Transverse colon (tissue), 4 donors: Measurements from ENCODE around the gene GAP43.

Experiments
- EP300 ChIP-seq: sonication (generic); formaldehyde crosslinking; IDR thresholded peaks from one replicate; pipeline ENCODE4 v1.6.1; 2017; ENCODE audit warnings: antibody characterized with exemption, low read depth
- POLR2A ChIP-seq: fragments of 450-650 bp; IDR thresholded peaks from one replicate; pipeline ENCODE4 v1.6.1; 2016; ENCODE audit warnings: antibody characterized with exemption, mild to moderate bottlenecking, moderate library complexity
- POLR2AphosphoS5 ChIP-seq, 3 donors: sonication (generic); formaldehyde crosslinking; IDR thresholded peaks; one replicate each; pipeline ENCODE4 v1.6.1; 2016; ENCODE audit warnings: antibody characterized with exemption in 3 of 3
- TF ChIP-seq, protein P1 (sequence below), 5 experiments: fragments of 200-600 bp in 3 of 5; fragments of 450-650 bp in 2 of 5; sonication (generic) in 3 of 5; IDR thresholded peaks; 1 replicate in 2 of 5; 2 replicates in 3 of 5; pipeline ENCODE4 v1.5.1; 2016 to 2017; ENCODE audit warnings: antibody characterized with exemption in 5 of 5, inconsistent platforms in 3 of 5, mild to moderate bottlenecking in 2 of 5, moderate library complexity in 1 of 5

DNA sequence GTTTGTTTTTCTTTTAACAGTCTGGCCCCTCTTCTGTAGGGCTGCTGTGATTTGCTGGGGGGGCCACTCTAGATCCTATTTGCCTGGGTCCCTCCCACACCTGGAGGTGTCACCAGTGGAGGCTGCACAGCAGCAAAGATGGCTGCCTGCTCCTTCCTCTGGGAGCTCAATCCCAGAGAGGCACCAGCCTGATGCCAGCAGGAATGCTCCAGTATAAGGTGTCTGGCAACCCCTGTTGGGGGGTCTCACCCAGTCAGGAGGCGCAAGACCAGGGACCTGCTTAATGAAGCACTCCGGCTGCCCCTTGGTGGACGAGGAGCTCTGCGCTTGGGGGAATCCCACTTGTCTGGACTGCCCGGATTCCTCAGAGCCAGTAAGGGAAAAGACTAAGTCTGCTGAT is 118.3 kb downstream of the GAP43 start:
- TF ChIP-seq, protein P1, sequence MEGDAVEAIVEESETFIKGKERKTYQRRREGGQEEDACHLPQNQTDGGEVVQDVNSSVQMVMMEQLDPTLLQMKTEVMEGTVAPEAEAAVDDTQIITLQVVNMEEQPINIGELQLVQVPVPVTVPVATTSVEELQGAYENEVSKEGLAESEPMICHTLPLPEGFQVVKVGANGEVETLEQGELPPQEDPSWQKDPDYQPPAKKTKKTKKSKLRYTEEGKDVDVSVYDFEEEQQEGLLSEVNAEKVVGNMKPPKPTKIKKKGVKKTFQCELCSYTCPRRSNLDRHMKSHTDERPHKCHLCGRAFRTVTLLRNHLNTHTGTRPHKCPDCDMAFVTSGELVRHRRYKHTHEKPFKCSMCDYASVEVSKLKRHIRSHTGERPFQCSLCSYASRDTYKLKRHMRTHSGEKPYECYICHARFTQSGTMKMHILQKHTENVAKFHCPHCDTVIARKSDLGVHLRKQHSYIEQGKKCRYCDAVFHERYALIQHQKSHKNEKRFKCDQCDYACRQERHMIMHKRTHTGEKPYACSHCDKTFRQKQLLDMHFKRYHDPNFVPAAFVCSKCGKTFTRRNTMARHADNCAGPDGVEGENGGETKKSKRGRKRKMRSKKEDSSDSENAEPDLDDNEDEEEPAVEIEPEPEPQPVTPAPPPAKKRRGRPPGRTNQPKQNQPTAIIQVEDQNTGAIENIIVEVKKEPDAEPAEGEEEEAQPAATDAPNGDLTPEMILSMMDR (IDR thresholded peaks at IDR 0.05), result no peak
- TF ChIP-seq POLR2AphosphoS5 (IDR thresholded peaks at IDR 0.05) (no peak), EP300 (no peak), POLR2A (no peak)
